ENCODE data around the gene ELFN1. TPM values are rescaled to one million over a fixed set of nuclear protein-coding genes. Genes with fewer than 3 reads are reported as not detected.

The ELFN1 gene
- total and polyA plus RNA-seq, 4 donors: 7.8 to 28.4 (median 16.3) TPM

- WGBS (ENCODE audit: insufficient coverage): 91% methylated on average over 10 of the region's 10 CpGs
These were observed 67.4 kb downstream of the ELFN1 start for GRCh38 chr7:1737523-1737922.

GRCh38 chr7:1737956-1738355 lies 67.9 kb downstream of the ELFN1 start:
- no peak overlapping the region for H3K4me3 ChIP-seq (ENCODE audit: low read depth, low read length)
- WGBS (ENCODE audit: insufficient coverage): 88% methylated on average over 20 of the region's 20 CpGs
- H3K9me3 ChIP-seq (ENCODE audit: control insufficient read depth, insufficient read depth, low read length): no peaks in the 10 kb centered on the region
- no peaks in the 10 kb centered on the region for H3K27me3 ChIP-seq (ENCODE audit: control insufficient read depth, insufficient read depth, low read length)
- H3K36me3 ChIP-seq (ENCODE audit: control insufficient read depth, insufficient read depth, low read length): peaks cover 87% of the 10 kb centered on the region
- H3K4me1 ChIP-seq (ENCODE audit: control insufficient read depth, insufficient read depth, low read length): peaks cover 66% of the 10 kb centered on the region
- no peak overlapping the region for H3K27ac ChIP-seq (ENCODE audit: low read depth, low read length)
- no peak for DNase-seq (ENCODE audit: low read depth in 4 of 6, low spot score in 6 of 6)

More at GRCh38 chr7:1737523-1737922, 67.4 kb downstream of the ELFN1 start:
- Histone ChIP-seq H3K36me3 (ENCODE audit: control insufficient read depth, insufficient read depth, low read length) (peaks cover 85% of the 10 kb centered on the region), H3K4me1 (ENCODE audit: control insufficient read depth, insufficient read depth, low read length) (peaks cover 62% of the 10 kb centered on the region), H3K4me3 (ENCODE audit: low read depth, low read length) (no peak overlapping the region), H3K9me3 (ENCODE audit: control insufficient read depth, insufficient read depth, low read length) (no peaks in the 10 kb centered on the region), H3K27me3 (ENCODE audit: control insufficient read depth, insufficient read depth, low read length) (no peaks in the 10 kb centered on the region), H3K27ac (ENCODE audit: low read depth, low read length) (no peak overlapping the region)
- no peak for DNase-seq (ENCODE audit: low read depth in 4 of 6, low spot score in 6 of 6)

- H3K9me3 ChIP-seq (ENCODE audit: control insufficient read depth, insufficient read depth, low read length): no peaks in the 10 kb centered on the region
- H3K4me1 ChIP-seq (ENCODE audit: control insufficient read depth, insufficient read depth, low read length): peaks cover 66% of the 10 kb centered on the region
- peaks cover 87% of the 10 kb centered on the region for H3K36me3 ChIP-seq (ENCODE audit: control insufficient read depth, insufficient read depth, low read length)
- H3K27me3 ChIP-seq (ENCODE audit: control insufficient read depth, insufficient read depth, low read length): no peaks in the 10 kb centered on the region
- H3K27ac ChIP-seq (ENCODE audit: low read depth, low read length): no peak overlapping the region
- no peak for DNase-seq (ENCODE audit: low read depth in 4 of 6, low spot score in 6 of 6)
- 68% methylated on average over 8 of the region's 11 CpGs for WGBS (ENCODE audit: insufficient coverage)
- H3K4me3 ChIP-seq (ENCODE audit: low read depth, low read length): no peak overlapping the region
These were observed 68.4 kb downstream of the ELFN1 start for GRCh38 chr7:1738511-1738910.

- Histone ChIP-seq H3K4me1 (ENCODE audit: control insufficient read depth, insufficient read depth, low read length) (peaks cover 65% of the 10 kb centered on the region), H3K36me3 (ENCODE audit: control insufficient read depth, insufficient read depth, low read length) (peaks cover 87% of the 10 kb centered on the region), H3K4me3 (ENCODE audit: low read depth, low read length) (no peak overlapping the region), H3K9me3 (ENCODE audit: control insufficient read depth, insufficient read depth, low read length) (no peaks in the 10 kb centered on the region), H3K27ac (ENCODE audit: low read depth, low read length) (no peak overlapping the region), H3K27me3 (ENCODE audit: control insufficient read depth, insufficient read depth, low read length) (no peaks in the 10 kb centered on the region)
- WGBS (ENCODE audit: insufficient coverage): 88% methylated on average over 19 of the region's 19 CpGs
- DNase-seq (ENCODE audit: low read depth in 4 of 6, low spot score in 6 of 6): no peak
These were observed 68.9 kb downstream of the ELFN1 start for GRCh38 chr7:1738956-1739355.

- DNase-seq (ENCODE audit: low read depth in 4 of 6, low spot score in 6 of 6): no peak
- H3K27me3 ChIP-seq (ENCODE audit: control insufficient read depth, insufficient read depth, low read length): no peaks in the 10 kb centered on the region
- WGBS (ENCODE audit: insufficient coverage): 71% methylated on average over 14 of the region's 14 CpGs
- H3K9me3 ChIP-seq (ENCODE audit: control insufficient read depth, insufficient read depth, low read length): no peaks in the 10 kb centered on the region
- H3K4me3 ChIP-seq (ENCODE audit: low read depth, low read length): no peak overlapping the region
- peaks cover 58% of the 10 kb centered on the region for H3K4me1 ChIP-seq (ENCODE audit: control insufficient read depth, insufficient read depth, low read length)
- no peak overlapping the region for H3K27ac ChIP-seq (ENCODE audit: low read depth, low read length)
- H3K36me3 ChIP-seq (ENCODE audit: control insufficient read depth, insufficient read depth, low read length): peaks cover 87% of the 10 kb centered on the region
These were observed 69.5 kb downstream of the ELFN1 start for GRCh38 chr7:1739593-1739992.

- peaks cover 52% of the 10 kb centered on the region for H3K4me1 ChIP-seq (ENCODE audit: control insufficient read depth, insufficient read depth, low read length)
- no peak overlapping the region for H3K4me3 ChIP-seq (ENCODE audit: low read depth, low read length)
- H3K27me3 ChIP-seq (ENCODE audit: control insufficient read depth, insufficient read depth, low read length): no peaks in the 10 kb centered on the region
- DNase-seq (ENCODE audit: low read depth in 4 of 6, low spot score in 6 of 6): no peak
- no peaks in the 10 kb centered on the region for H3K9me3 ChIP-seq (ENCODE audit: control insufficient read depth, insufficient read depth, low read length)
- H3K36me3 ChIP-seq (ENCODE audit: control insufficient read depth, insufficient read depth, low read length): peaks cover 87% of the 10 kb centered on the region
- WGBS (ENCODE audit: insufficient coverage): 93% methylated on average over 12 of the region's 17 CpGs
- no peak overlapping the region for H3K27ac ChIP-seq (ENCODE audit: low read depth, low read length)
These were observed 70.1 kb downstream of the ELFN1 start for GRCh38 chr7:1740214-1740613.

- H3K4me3 ChIP-seq (ENCODE audit: low read depth, low read length): no peak overlapping the region
- peaks cover 42% of the 10 kb centered on the region for H3K4me1 ChIP-seq (ENCODE audit: control insufficient read depth, insufficient read depth, low read length)
- H3K27ac ChIP-seq (ENCODE audit: low read depth, low read length): no peak overlapping the region
- WGBS (ENCODE audit: insufficient coverage): 79% methylated on average over 5 of the region's 8 CpGs
- DNase-seq (ENCODE audit: low read depth in 4 of 6, low spot score in 6 of 6): no peak
- no peaks in the 10 kb centered on the region for H3K27me3 ChIP-seq (ENCODE audit: control insufficient read depth, insufficient read depth, low read length)
- peaks cover 87% of the 10 kb centered on the region for H3K36me3 ChIP-seq (ENCODE audit: control insufficient read depth, insufficient read depth, low read length)
- H3K9me3 ChIP-seq (ENCODE audit: control insufficient read depth, insufficient read depth, low read length): no peaks in the 10 kb centered on the region
These were observed 71.2 kb downstream of the ELFN1 start for GRCh38 chr7:1741246-1741645.

GRCh38 chr7:1741751-1742554 lies 71.9 kb downstream of the ELFN1 start:
- Histone ChIP-seq H3K27ac (ENCODE audit: low read depth, low read length) (no peak overlapping the region), H3K9me3 (ENCODE audit: control insufficient read depth, insufficient read depth, low read length) (no peaks in the 10 kb centered on the region), H3K4me3 (ENCODE audit: low read depth, low read length) (no peak overlapping the region), H3K36me3 (ENCODE audit: control insufficient read depth, insufficient read depth, low read length) (peaks cover 86% of the 10 kb centered on the region), H3K27me3 (ENCODE audit: control insufficient read depth, insufficient read depth, low read length) (no peaks in the 10 kb centered on the region), H3K4me1 (ENCODE audit: control insufficient read depth, insufficient read depth, low read length) (peaks cover 35% of the 10 kb centered on the region)
- 91% methylated on average over 22 of the region's 33 CpGs for WGBS (ENCODE audit: insufficient coverage)
- DNase-seq (ENCODE audit: low read depth in 4 of 6, low spot score in 6 of 6): no peak

- Histone ChIP-seq H3K9me3 (ENCODE audit: control insufficient read depth, insufficient read depth, low read length) (no peaks in the 10 kb centered on the region), H3K27ac (ENCODE audit: low read depth, low read length) (no peak overlapping the region), H3K4me3 (ENCODE audit: low read depth, low read length) (no peak overlapping the region), H3K4me1 (ENCODE audit: control insufficient read depth, insufficient read depth, low read length) (peaks cover 35% of the 10 kb centered on the region), H3K36me3 (ENCODE audit: control insufficient read depth, insufficient read depth, low read length) (peaks cover 86% of the 10 kb centered on the region), H3K27me3 (ENCODE audit: control insufficient read depth, insufficient read depth, low read length) (no peaks in the 10 kb centered on the region)
- peak in 2 of 6 donors; percentile 65 to 84 for DNase-seq (ENCODE audit: low read depth in 4 of 6, low spot score in 6 of 6)
- 28% methylated on average over 21 of the region's 28 CpGs for WGBS (ENCODE audit: insufficient coverage)
These were observed 72.7 kb downstream of the ELFN1 start for GRCh38 chr7:1742555-1743303.
